Hematopoietic multipotent progenitor cell treated with erythropoietin and hydrocortisone succinate and interleukin-3 and kit ligand, for 17 days (in vitro differentiated cells): ENCODE measurements around the gene UBE3C.

ENCODE experiments used
- DNase-seq: peaks from one replicate; pipeline ENCODE4 v3.0.0-alpha.2; 2015; ENCODE audit warnings: low spot score

Gene UBE3C

GRCh38 chr7:157177333-157177982 is 38.7 kb downstream of the UBE3C start:
- DNase-seq = peak; percentile 67

GRCh38 chr7:157177983-157178381 is 39.3 kb downstream of the UBE3C start:
- DNase-seq = peak; percentile 47

- DNase-seq = no peak
Measured at GRCh38 chr7:157183832-157184231, 45.1 kb downstream of the UBE3C start.

- DNase-seq = no peak
Measured at GRCh38 chr7:157188091-157188665, 49.5 kb downstream of the UBE3C start.

GRCh38 chr7:157189405-157189804 is 50.7 kb downstream of the UBE3C start:
- DNase-seq = no peak

- no peak for DNase-seq
Measured at GRCh38 chr7:157192861-157193260, 54.1 kb downstream of the UBE3C start.

- no peak for DNase-seq
Measured at GRCh38 chr7:157193274-157193673, 54.5 kb downstream of the UBE3C start.

GRCh38 chr7:157194948-157195347 is 56.2 kb downstream of the UBE3C start:
- DNase-seq = no peak

GRCh38 chr7:157195868-157196267 is 57.1 kb downstream of the UBE3C start:
- no peak for DNase-seq

GRCh38 chr7:157204134-157204533 is 65.4 kb downstream of the UBE3C start:
- no peak for DNase-seq

GRCh38 chr7:157205438-157205837 is 66.7 kb downstream of the UBE3C start:
- no peak for DNase-seq

- DNase-seq = no peak
Measured at GRCh38 chr7:157208571-157209413, 70.1 kb downstream of the UBE3C start.

- no peak for DNase-seq
Measured at GRCh38 chr7:157210682-157211081, 72.0 kb downstream of the UBE3C start.

- no peak for DNase-seq
Measured at GRCh38 chr7:157211690-157212089, 73.0 kb downstream of the UBE3C start.

- peak; percentile 46 for DNase-seq
Measured at GRCh38 chr7:157219154-157219553, 80.4 kb downstream of the UBE3C start.

- DNase-seq = no peak
Measured at GRCh38 chr7:157220916-157221569, 82.3 kb downstream of the UBE3C start.

- no peak for DNase-seq
Measured at GRCh38 chr7:157222687-157223086, 84.0 kb downstream of the UBE3C start.

GRCh38 chr7:157224627-157225026 is 85.9 kb downstream of the UBE3C start:
- DNase-seq = no peak

GRCh38 chr7:157228864-157229422 is 90.2 kb downstream of the UBE3C start:
- peak; percentile 31 for DNase-seq

- no peak for DNase-seq
Measured at GRCh38 chr7:157233677-157234076, 95.0 kb downstream of the UBE3C start.

- no peak for DNase-seq
Measured at GRCh38 chr7:157234271-157234670, 95.5 kb downstream of the UBE3C start.
